GM06990 (cell line): Measurements from ENCODE around the gene CATSPERD.
"Not testable (repeated sequence)": the region's sequence is repeated elsewhere in the genome, so short reads cannot be mapped to it uniquely, and the experiment has no call there.

Source experiments
- DNase-seq: peaks from one replicate; pipeline ENCODE4 v3.0.0-alpha.2; 2011; ENCODE audit not compliant: insufficient read length; ENCODE audit errors: extremely low read depth
- H3K27me3 ChIP-seq: replicated peaks from 2 replicates; pipeline ENCODE4 v1.6.0; 2011; ENCODE audit warnings: low read length; ENCODE audit not compliant: control insufficient read depth, insufficient read depth
- H3K36me3 ChIP-seq: 2 replicates; pipeline ENCODE4 v1.5.1; 2011; ENCODE audit warnings: low read length; ENCODE audit not compliant: control insufficient read depth, insufficient read depth
- H3K4me3 ChIP-seq: replicated peaks from 2 replicates; pipeline ENCODE4 v1.5.1; 2011; ENCODE audit warnings: low read depth, mild to moderate bottlenecking, control low read depth, low read length
- CTCF ChIP-seq: IDR thresholded peaks from 2 replicates; pipeline ENCODE4 v1.5.1; 2011; ENCODE audit warnings: low read length, control low read depth, mild to moderate bottlenecking, inconsistent platforms; ENCODE audit not compliant: insufficient read depth, poor library complexity, severe bottlenecking

CATSPERD gene

GRCh38 chr19:5683177-5683886, 37.1 kb upstream of the CATSPERD start:
- no peaks in the 10 kb centered on the region for H3K36me3 ChIP-seq
- no peak for TF ChIP-seq CTCF
- no peak for DNase-seq
- no peaks in the 10 kb centered on the region for H3K27me3 ChIP-seq
- no peak overlapping the region for H3K4me3 ChIP-seq

- no peak for DNase-seq
- Histone ChIP-seq H3K36me3 (no peaks in the 10 kb centered on the region), H3K4me3 (no peak overlapping the region), H3K27me3 (no peaks in the 10 kb centered on the region)
- TF ChIP-seq CTCF: no peak
These were observed 35.6 kb upstream of the CATSPERD start for GRCh38 chr19:5684694-5685430.

GRCh38 chr19:5686326-5686646, 34.2 kb upstream of the CATSPERD start:
- Histone ChIP-seq H3K27me3 (no peaks in the 10 kb centered on the region), H3K4me3 (peak overlapping the region; percentile 61), H3K36me3 (peaks cover 2% of the 10 kb centered on the region)
- no peak for DNase-seq
- TF ChIP-seq CTCF: no peak

- Histone ChIP-seq H3K27me3 (no peaks in the 10 kb centered on the region), H3K4me3 (peak overlapping the region; percentile 61), H3K36me3 (peaks cover 6% of the 10 kb centered on the region)
- DNase-seq: peak; percentile 94
- TF ChIP-seq CTCF: peak; percentile 94
These were observed 33.6 kb upstream of the CATSPERD start for GRCh38 chr19:5686647-5687359.

GRCh38 chr19:5687360-5688198, 32.9 kb upstream of the CATSPERD start:
- TF ChIP-seq CTCF: no peak
- no peaks in the 10 kb centered on the region for H3K27me3 ChIP-seq
- peak; percentile 36 for DNase-seq
- no peak overlapping the region for H3K4me3 ChIP-seq
- H3K36me3 ChIP-seq: peaks cover 14% of the 10 kb centered on the region

- H3K36me3 ChIP-seq: peaks cover 22% of the 10 kb centered on the region
- DNase-seq, H3K4me3 ChIP-seq, H3K27me3 ChIP-seq: not testable (repeated sequence)
These were observed 32.1 kb upstream of the CATSPERD start for GRCh38 chr19:5688262-5688881.
